IMR-90 (cell line): Measurements from ENCODE around the gene IGF2BP1.

Experiments used
- CEBPB ChIP-seq: IDR thresholded peaks from 2 replicates; pipeline ENCODE4 v1.6.1; 2012; ENCODE audit warnings: low read depth, low read length, improper control_type of control experiment
- CTCF ChIP-seq: conservative IDR thresholded peaks from 2 replicates; pipeline ENCODE4 v1.5.1; 2012; ENCODE audit warnings: mild to moderate bottlenecking, low read depth, low read length, improper control_type of control experiment
- MAZ ChIP-seq: IDR thresholded peaks from 2 replicates; pipeline ENCODE4 v1.6.1; 2012; ENCODE audit warnings: low read depth, mild to moderate bottlenecking, low read length, improper control_type of control experiment, moderate library complexity, borderline replicate concordance
- NFE2L2 ChIP-seq: fragments of 150-350 bp; IDR thresholded peaks from 2 replicates; pipeline ENCODE4 v1.6.1; 2016; ENCODE audit warnings: low read depth, mild to moderate bottlenecking, low read length
- POLR2A ChIP-seq: IDR thresholded peaks from 2 replicates; pipeline ENCODE4 v1.6.1; 2012; ENCODE audit warnings: mild to moderate bottlenecking, low read depth, low read length
- RAD21 ChIP-seq: IDR thresholded peaks from 2 replicates; pipeline ENCODE4 v1.6.1; 2012; ENCODE audit warnings: low read length, improper control_type of control experiment
- RCOR1 ChIP-seq: IDR thresholded peaks from 2 replicates; pipeline ENCODE4 v1.6.1; 2012; ENCODE audit warnings: mild to moderate bottlenecking, low read length, improper control_type of control experiment; ENCODE audit not compliant: insufficient replicate concordance
- RFX5 ChIP-seq: IDR thresholded peaks from 2 replicates; pipeline ENCODE4 v1.8.0; 2012; ENCODE audit warnings: low read depth, mild to moderate bottlenecking, low read length, moderate library complexity
- SMC3 ChIP-seq: fragments of 150-350 bp; IDR thresholded peaks from 2 replicates; pipeline ENCODE4 v1.6.1; 2016; ENCODE audit warnings: low read depth, mild to moderate bottlenecking, antibody characterized with exemption, low read length, moderate library complexity
- USF2 ChIP-seq: fragments of 150-350 bp; IDR thresholded peaks from 2 replicates; pipeline ENCODE4 v1.6.1; 2017; ENCODE audit warnings: mild to moderate bottlenecking, antibody characterized with exemption, low read length, low read depth

GRCh38 chr17:48995304-48995973 is 1.7 kb upstream of the IGF2BP1 start:
- no peak for TF ChIP-seq CTCF
- TF ChIP-seq USF2 = no peak
- no peak for TF ChIP-seq NFE2L2
- no peak for TF ChIP-seq RCOR1
- no peak for TF ChIP-seq CEBPB
- no peak for TF ChIP-seq POLR2A
- no peak for TF ChIP-seq RAD21
- no peak for TF ChIP-seq SMC3
- TF ChIP-seq MAZ = no peak
- TF ChIP-seq RFX5 = no peak
